ENCODE data around the gene PDCD6IP.

Gene PDCD6IP

GRCh38 chr3:33883951-33884561, 85.6 kb downstream of the PDCD6IP start:
- Histone ChIP-seq H3K27me3 (ENCODE audit: insufficient read depth, low read depth) (no peaks in the 10 kb centered on the region), H3K9ac (no peak overlapping the region), H3K4me3 (IDR thresholded peaks at IDR 0.05; ENCODE audit: insufficient read depth, low read depth, low read length) (no peak overlapping the region), H3K4me2 (no peak overlapping the region), H3K36me3 (ENCODE audit: insufficient read depth) (no peaks in the 10 kb centered on the region), H3K79me2 (ENCODE audit: insufficient read depth, low read depth) (no peaks in the 10 kb centered on the region), H3K27ac (no peak overlapping the region), H4K20me1 (ENCODE audit: insufficient read depth) (no peaks in the 10 kb centered on the region), H3K4me1 (ENCODE audit: low read depth, poor library complexity, severe bottlenecking) (no peaks in the 10 kb centered on the region), H2AFZ (ENCODE audit: low read depth) (no peak overlapping the region)
- TF ChIP-seq CTCF (conservative IDR thresholded peaks at IDR 0.05; ENCODE audit: low read depth, low read length), result no peak

- Histone ChIP-seq H3K36me3 (ENCODE audit: insufficient read depth) (no peaks in the 10 kb centered on the region), H3K4me2 (no peak overlapping the region), H3K4me1 (ENCODE audit: low read depth, poor library complexity, severe bottlenecking) (no peaks in the 10 kb centered on the region), H3K9ac (no peak overlapping the region), H3K27me3 (ENCODE audit: insufficient read depth, low read depth) (no peaks in the 10 kb centered on the region), H4K20me1 (ENCODE audit: insufficient read depth) (no peaks in the 10 kb centered on the region), H2AFZ (ENCODE audit: low read depth) (no peak overlapping the region), H3K79me2 (ENCODE audit: insufficient read depth, low read depth) (no peaks in the 10 kb centered on the region), H3K27ac (no peak overlapping the region), H3K4me3 (IDR thresholded peaks at IDR 0.05; ENCODE audit: insufficient read depth, low read depth, low read length) (no peak overlapping the region)
- no peak for TF ChIP-seq CTCF (conservative IDR thresholded peaks at IDR 0.05; ENCODE audit: low read depth, low read length)
Observed at GRCh38 chr3:33884701-33885100, 86.3 kb downstream of the PDCD6IP start.

GRCh38 chr3:33885496-33885895, 87.1 kb downstream of the PDCD6IP start:
- no peaks in the 10 kb centered on the region for H3K79me2 ChIP-seq (ENCODE audit: insufficient read depth, low read depth)
- no peak overlapping the region for H2AFZ ChIP-seq (ENCODE audit: low read depth)
- H3K27me3 ChIP-seq (ENCODE audit: insufficient read depth, low read depth), result no peaks in the 10 kb centered on the region
- no peaks in the 10 kb centered on the region for H3K36me3 ChIP-seq (ENCODE audit: insufficient read depth)
- no peak overlapping the region for H3K4me2 ChIP-seq
- no peak overlapping the region for H3K27ac ChIP-seq
- H4K20me1 ChIP-seq (ENCODE audit: insufficient read depth), result no peaks in the 10 kb centered on the region
- H3K4me3 ChIP-seq (IDR thresholded peaks at IDR 0.05; ENCODE audit: insufficient read depth, low read depth, low read length), result no peak overlapping the region
- no peaks in the 10 kb centered on the region for H3K4me1 ChIP-seq (ENCODE audit: low read depth, poor library complexity, severe bottlenecking)
- TF ChIP-seq CTCF (conservative IDR thresholded peaks at IDR 0.05; ENCODE audit: low read depth, low read length), result no peak
- H3K9ac ChIP-seq, result no peak overlapping the region

GRCh38 chr3:33886015-33886414, 87.6 kb downstream of the PDCD6IP start:
- Histone ChIP-seq H3K36me3 (ENCODE audit: insufficient read depth) (no peaks in the 10 kb centered on the region), H3K27ac (no peak overlapping the region), H3K79me2 (ENCODE audit: insufficient read depth, low read depth) (no peaks in the 10 kb centered on the region), H2AFZ (ENCODE audit: low read depth) (no peak overlapping the region), H3K4me3 (IDR thresholded peaks at IDR 0.05; ENCODE audit: insufficient read depth, low read depth, low read length) (no peak overlapping the region), H3K4me2 (no peak overlapping the region), H4K20me1 (ENCODE audit: insufficient read depth) (no peaks in the 10 kb centered on the region), H3K9ac (no peak overlapping the region), H3K4me1 (ENCODE audit: low read depth, poor library complexity, severe bottlenecking) (no peaks in the 10 kb centered on the region), H3K27me3 (ENCODE audit: insufficient read depth, low read depth) (no peaks in the 10 kb centered on the region)
- no peak for TF ChIP-seq CTCF (conservative IDR thresholded peaks at IDR 0.05; ENCODE audit: low read depth, low read length)
